MM.1S (cell line): ENCODE data around the gene LIN37.

Source experiments
- CTCF ChIP-seq: fragments of 300-600 bp; sonication (generic); IDR thresholded peaks from 2 replicates; pipeline ENCODE4 v1.5.1; 2016; ENCODE audit warnings: antibody characterized with exemption, low read length, mixed read lengths
- EZH2 ChIP-seq: fragments of 300-600 bp; sonication (generic); optimal IDR thresholded peaks from 2 replicates; pipeline ENCODE3; 2017; ENCODE audit warnings: low read depth, mild to moderate bottlenecking, antibody characterized with exemption, low read length, mixed read lengths
- EZH2phosphoT487 ChIP-seq: fragments of 300-600 bp; sonication (generic); IDR thresholded peaks from 2 replicates; pipeline ENCODE4 v1.6.1; 2018; ENCODE audit warnings: antibody characterized with exemption, low read length

GRCh38 chr19:35708391-35708790 lies 40.0 kb upstream of the LIN37 start:
- no peak for TF ChIP-seq CTCF
- no peak for TF ChIP-seq EZH2
- no peak for TF ChIP-seq EZH2phosphoT487
